Naive thymus-derived CD8-positive, alpha-beta T cell (primary cell): ENCODE measurements around the gene CAMTA1. TPM values are rescaled to one million over a fixed set of nuclear protein-coding genes. Genes with fewer than 3 reads are reported as not detected.
A peak's percentile ranks its signal among the peaks of the same experiment; 100 is the strongest.

ENCODE experiments used
- ATAC-seq, 2 donors: fragments of 150-1000 bp; cut with Tn5 transposase in 1 of 2; sonication (Bioruptor Pico), chemical (Tn5 transposase) in 1 of 2; 1 replicate in 1 of 2; 2 replicates in 1 of 2; pipeline ENCODE4 v1.10.0; 2021; ENCODE audit warnings: mild to moderate bottlenecking in 2 of 2, moderate library complexity in 2 of 2
- POLR2A ChIA-PET: fragments of 350-600 bp; sonication (Branson Sonifier 250); formaldehyde crosslinking; loops from one replicate; lab custom pipeline; 2021; ENCODE audit warnings: antibody characterized with exemption; lab: Charles Lee
- DNase-seq, 10 donors: peaks; one replicate each; pipeline versions ENCODE4 v3.0.0 to v3.0.0-alpha.2; 2020 to 2022
- H3K27ac Mint-ChIP-seq, 10 donors: one replicate each; pipeline ENCODE4 v1.8.0; 2020 to 2022; ENCODE audit warnings: mild to moderate bottlenecking in 10 of 10, mixed read lengths in 10 of 10, moderate library complexity in 4 of 10, inconsistent platforms in 1 of 10
- H3K27me3 Mint-ChIP-seq, 5 donors: one replicate each; pipeline ENCODE4 v1.8.0; 2021 to 2022; ENCODE audit warnings: mixed read lengths in 5 of 5
- H3K36me3 Mint-ChIP-seq, 3 donors: one replicate each; pipeline ENCODE4 v1.8.0; 2020 to 2022; ENCODE audit warnings: mixed read lengths in 3 of 3, mild to moderate bottlenecking in 2 of 3, inconsistent platforms in 1 of 3
- H3K4me1 Mint-ChIP-seq, 4 donors: one replicate each; pipeline ENCODE4 v1.8.0; 2021 to 2022; ENCODE audit warnings: mixed read lengths in 4 of 4
- H3K4me3 Mint-ChIP-seq, 10 donors: one replicate each; pipeline ENCODE4 v1.8.0; 2020 to 2022; ENCODE audit warnings: mild to moderate bottlenecking in 10 of 10, mixed read lengths in 10 of 10, moderate library complexity in 6 of 10, inconsistent platforms in 1 of 10
- H3K9me3 Mint-ChIP-seq, 9 donors: one replicate each; pipeline ENCODE4 v1.8.0; 2020 to 2022; ENCODE audit warnings: mixed read lengths in 9 of 9, mild to moderate bottlenecking in 3 of 9, inconsistent platforms in 1 of 9, moderate library complexity in 1 of 9
- polyA plus RNA-seq, 3 donors: library from polyadenylated mRNA; unstranded; fragments of 300-500 nt; fragmentation: Illumina TruSeq; gene quantifications; one replicate each; pipeline ENCODE4 v1.2.3, GENCODE V29; 2021
- total RNA-seq, 8 experiments: library from RNA in 2 of 8; stranded (reverse) in 2 of 8; gene quantifications; one replicate each; pipeline ENCODE4 v1.2.3 and lab custom pipeline; 2021 to 2026

The CAMTA1 gene
- total and polyA plus RNA-seq, 5 experiments from 2014 or later = 32.6 to 78.3 (median 47.3) TPM

GRCh38 chr1:7076572-7076971 lies 291.3 kb downstream of the CAMTA1 start:
- Mint-ChIP-seq H3K27me3 (peaks cover 6 to 51% (median 23%) of the 10 kb centered on the region in 5 donors), H3K4me1 (no peaks in the 10 kb centered on the region), H3K4me3 (no peak overlapping the region), H3K27ac (no peak overlapping the region), H3K36me3 (peaks cover 0 to 24% (median 0%) of the 10 kb centered on the region in 3 donors), H3K9me3 (peaks cover 0 to 34% (median 20%) of the 10 kb centered on the region in 9 donors)
- no peak for DNase-seq
- POLR2A ChIA-PET = no interaction called here
- ATAC-seq = no peak

- H3K4me1 Mint-ChIP-seq = no peaks in the 10 kb centered on the region
- POLR2A ChIA-PET = no interaction called here
- ATAC-seq = no peak
Observed at GRCh38 chr1:7077136-7077535, 291.9 kb downstream of the CAMTA1 start.

GRCh38 chr1:7077970-7078369 lies 292.7 kb downstream of the CAMTA1 start:
- no peak for ATAC-seq
- H3K27me3 Mint-ChIP-seq = peaks cover 2 to 40% (median 16%) of the 10 kb centered on the region in 5 donors
- POLR2A ChIA-PET = no interaction called here
- no peak overlapping the region for H3K4me3 Mint-ChIP-seq
- H3K4me1 Mint-ChIP-seq = no peaks in the 10 kb centered on the region
- H3K36me3 Mint-ChIP-seq = peaks cover 0 to 24% (median 0%) of the 10 kb centered on the region in 3 donors
- no peak for DNase-seq
- peaks cover 0 to 34% (median 20%) of the 10 kb centered on the region in 9 donors for H3K9me3 Mint-ChIP-seq
- H3K27ac Mint-ChIP-seq = no peak overlapping the region

More at GRCh38 chr1:7077136-7077535, 291.9 kb downstream of the CAMTA1 start:
- no peak for DNase-seq
- Mint-ChIP-seq H3K27me3 (peaks cover 6 to 49% (median 21%) of the 10 kb centered on the region in 5 donors), H3K9me3 (peaks cover 0 to 34% (median 20%) of the 10 kb centered on the region in 9 donors), H3K27ac (no peak overlapping the region), H3K4me3 (no peak overlapping the region), H3K36me3 (peaks cover 0 to 24% (median 0%) of the 10 kb centered on the region in 3 donors)

- H3K9me3 Mint-ChIP-seq = peaks cover 0 to 34% (median 20%) of the 10 kb centered on the region in 9 donors
- POLR2A ChIA-PET = no interaction called here
- peaks cover 0 to 24% (median 0%) of the 10 kb centered on the region in 3 donors for H3K36me3 Mint-ChIP-seq
- no peaks in the 10 kb centered on the region for H3K4me1 Mint-ChIP-seq
- no peak for ATAC-seq
- DNase-seq = no peak
- H3K4me3 Mint-ChIP-seq = no peak overlapping the region
- no peak overlapping the region for H3K27ac Mint-ChIP-seq
- H3K27me3 Mint-ChIP-seq = peaks cover 2 to 37% (median 12%) of the 10 kb centered on the region in 5 donors
Observed at GRCh38 chr1:7079637-7080036, 294.4 kb downstream of the CAMTA1 start.

- peak overlapping the region in 1 of 10 donors; percentile 30 for H3K27ac Mint-ChIP-seq
- POLR2A ChIA-PET = no interaction called here
- DNase-seq = no peak
- peaks cover 0 to 22% (median 12%) of the 10 kb centered on the region in 9 donors for H3K9me3 Mint-ChIP-seq
- no peak for ATAC-seq
- peaks cover 0 to 18% (median 0%) of the 10 kb centered on the region in 3 donors for H3K36me3 Mint-ChIP-seq
- no peaks in the 10 kb centered on the region for H3K4me1 Mint-ChIP-seq
- no peak overlapping the region for H3K4me3 Mint-ChIP-seq
- peaks cover 0 to 6% (median 4%) of the 10 kb centered on the region in 5 donors for H3K27me3 Mint-ChIP-seq
Observed at GRCh38 chr1:7084232-7084894, 299.1 kb downstream of the CAMTA1 start.

GRCh38 chr1:7085521-7085920 lies 300.3 kb downstream of the CAMTA1 start:
- POLR2A ChIA-PET = no interaction called here
- H3K27ac Mint-ChIP-seq = no peak overlapping the region

GRCh38 chr1:7086106-7086505 lies 300.9 kb downstream of the CAMTA1 start:
- Mint-ChIP-seq H3K27ac (no peak overlapping the region), H3K9me3 (peaks cover 0 to 8% (median 4%) of the 10 kb centered on the region in 9 donors), H3K27me3 (peaks cover 0 to 7% (median 4%) of the 10 kb centered on the region in 5 donors), H3K4me1 (no peaks in the 10 kb centered on the region), H3K4me3 (no peak overlapping the region), H3K36me3 (peaks cover 0 to 3% (median 0%) of the 10 kb centered on the region in 3 donors)
- no peak for ATAC-seq
- no peak for DNase-seq
- POLR2A ChIA-PET = no interaction called here

More at GRCh38 chr1:7085521-7085920, 300.3 kb downstream of the CAMTA1 start:
- no peak for ATAC-seq
- peaks cover 0 to 7% (median 5%) of the 10 kb centered on the region in 5 donors for H3K27me3 Mint-ChIP-seq
- no peaks in the 10 kb centered on the region for H3K4me1 Mint-ChIP-seq
- H3K9me3 Mint-ChIP-seq = peaks cover 0 to 13% (median 10%) of the 10 kb centered on the region in 9 donors
- no peak overlapping the region for H3K4me3 Mint-ChIP-seq
- DNase-seq = no peak
- peaks cover 0 to 9% (median 0%) of the 10 kb centered on the region in 3 donors for H3K36me3 Mint-ChIP-seq

- Mint-ChIP-seq H3K27me3 (peaks cover 0 to 4% (median 3%) of the 10 kb centered on the region in 5 donors), H3K36me3 (no peaks in the 10 kb centered on the region), H3K27ac (no peak overlapping the region), H3K4me1 (no peaks in the 10 kb centered on the region), H3K9me3 (no peaks in the 10 kb centered on the region), H3K4me3 (no peak overlapping the region)
- POLR2A ChIA-PET = no interaction called here
- DNase-seq = no peak
- ATAC-seq = no peak
Observed at GRCh38 chr1:7087888-7088287, 302.6 kb downstream of the CAMTA1 start.

- Mint-ChIP-seq H3K4me3 (no peak overlapping the region), H3K27me3 (peaks cover 0 to 4% (median 3%) of the 10 kb centered on the region in 5 donors), H3K9me3 (no peaks in the 10 kb centered on the region), H3K36me3 (no peaks in the 10 kb centered on the region), H3K27ac (no peak overlapping the region), H3K4me1 (no peaks in the 10 kb centered on the region)
- POLR2A ChIA-PET = no interaction called here
- no peak for ATAC-seq
- no peak for DNase-seq
Observed at GRCh38 chr1:7089497-7089896, 304.2 kb downstream of the CAMTA1 start.

- peaks cover 9 to 32% (median 16%) of the 10 kb centered on the region in 5 donors for H3K27me3 Mint-ChIP-seq
- H3K27ac Mint-ChIP-seq = no peak overlapping the region
- no peaks in the 10 kb centered on the region for H3K4me1 Mint-ChIP-seq
- H3K4me3 Mint-ChIP-seq = no peak overlapping the region
- ATAC-seq (no peak), DNase-seq (no peak)
- H3K36me3 Mint-ChIP-seq = no peaks in the 10 kb centered on the region
- POLR2A ChIA-PET = no interaction called here
- H3K9me3 Mint-ChIP-seq = no peaks in the 10 kb centered on the region
Observed at GRCh38 chr1:7093297-7093696, 308.0 kb downstream of the CAMTA1 start.

GRCh38 chr1:7094086-7094485 lies 308.8 kb downstream of the CAMTA1 start:
- DNase-seq (no peak), ATAC-seq (no peak)
- Mint-ChIP-seq H3K27me3 (peaks cover 9 to 32% (median 20%) of the 10 kb centered on the region in 5 donors), H3K4me3 (no peak overlapping the region), H3K36me3 (no peaks in the 10 kb centered on the region), H3K27ac (no peak overlapping the region), H3K4me1 (no peaks in the 10 kb centered on the region), H3K9me3 (no peaks in the 10 kb centered on the region)
- POLR2A ChIA-PET = no interaction called here

- H3K9me3 Mint-ChIP-seq = no peaks in the 10 kb centered on the region
- peaks cover 9 to 32% (median 20%) of the 10 kb centered on the region in 5 donors for H3K27me3 Mint-ChIP-seq
- POLR2A ChIA-PET = no interaction called here
- H3K4me3 Mint-ChIP-seq = no peak overlapping the region
- DNase-seq (no peak), ATAC-seq (no peak)
- H3K27ac Mint-ChIP-seq = no peak overlapping the region
- H3K4me1 Mint-ChIP-seq = no peaks in the 10 kb centered on the region
- H3K36me3 Mint-ChIP-seq = no peaks in the 10 kb centered on the region
Observed at GRCh38 chr1:7094509-7094908, 309.3 kb downstream of the CAMTA1 start.

- no peaks in the 10 kb centered on the region for H3K36me3 Mint-ChIP-seq
- H3K27me3 Mint-ChIP-seq = peaks cover 9 to 40% (median 26%) of the 10 kb centered on the region in 5 donors
- DNase-seq = no peak
- no peaks in the 10 kb centered on the region for H3K9me3 Mint-ChIP-seq
- POLR2A ChIA-PET = no interaction called here
- peak overlapping the region in 1 of 10 donors; percentile 50 for H3K27ac Mint-ChIP-seq
- H3K4me1 Mint-ChIP-seq = no peaks in the 10 kb centered on the region
- H3K4me3 Mint-ChIP-seq = no peak overlapping the region
- no peak for ATAC-seq
Observed at GRCh38 chr1:7095343-7095964, 310.2 kb downstream of the CAMTA1 start.
